Lower leg skin (tissue), 4 donors: ENCODE measurements around the gene ADGRL3. TPM values are rescaled to one million over a fixed set of nuclear protein-coding genes. Genes with fewer than 3 reads are reported as not detected.

Experiments used
- DNase-seq, 2 donors: peaks; one replicate each; pipeline ENCODE4 v3.0.0-alpha.2; 2019; ENCODE audit warnings: low spot score in 2 of 2
- H3K4me3 ChIP-seq: fragments of 200-600 bp; sonication (generic); 2 replicates; pipeline ENCODE4 v1.5.1; 2017; ENCODE audit warnings: mild to moderate bottlenecking, low read depth; ENCODE audit not compliant: poor library complexity, severe bottlenecking
- CTCF ChIP-seq, 3 donors: fragments of 450-650 bp; IDR thresholded peaks; one replicate each; pipeline ENCODE4 v1.5.1; 2016; ENCODE audit warnings: antibody characterized with exemption in 3 of 3, mild to moderate bottlenecking in 3 of 3, moderate library complexity in 2 of 3
- POLR2A ChIP-seq, 2 donors: fragments of 450-650 bp; IDR thresholded peaks; one replicate each; pipeline ENCODE4 v1.6.1; 2016 to 2017; ENCODE audit warnings: antibody characterized with exemption in 2 of 2, mild to moderate bottlenecking in 1 of 2, moderate library complexity in 1 of 2
- WGBS, 2 donors: methylation state at CpG; one replicate each; pipeline ENCODE4 v1.1.5; 2018; 5-methylcytosine and 5-hydroxymethylcytosine counted together
- intact Hi-C: fragments of 100-400 bp; cut with DNase I; formaldehyde crosslinking; loops from one replicate; pipeline ENCODE4 v1.15.0; 2023; ENCODE audit warnings: low total_unique reads
- total RNA-seq, 4 donors: library from RNA; depleted of rRNA; stranded (reverse); fragments of >200 nt; gene quantifications; one replicate each; pipeline ENCODE4 v1.1.0, GENCODE V29; 2016

ADGRL3 gene
- total RNA-seq, 4 donors from 2014 or later, result 1.8 to 21.2 (median 8.2) TPM

GRCh38 chr4:61427099-61427817 is 227.1 kb downstream of the ADGRL3 start:
- WGBS, 2 donors, result 80 to 86% methylated on average over 10 to 11 of the region's 11 CpGs
- intact Hi-C loops, result no loop called here
- DNase-seq, result no peak
- no peak overlapping the region for H3K4me3 ChIP-seq
- TF ChIP-seq CTCF (IDR thresholded peaks at IDR 0.05) (no peak), POLR2A (IDR thresholded peaks at IDR 0.05) (no peak)

- intact Hi-C loops, result no loop called here
- DNase-seq, result no peak
- TF ChIP-seq CTCF (IDR thresholded peaks at IDR 0.05) (no peak), POLR2A (IDR thresholded peaks at IDR 0.05) (no peak)
- no peak overlapping the region for H3K4me3 ChIP-seq
- 83 to 87% methylated on average over 12 of the region's 12 CpGs for WGBS, 2 donors
Observed at GRCh38 chr4:61427818-61428495, 227.8 kb downstream of the ADGRL3 start.

- intact Hi-C loops, result no loop called here
- no peak for TF ChIP-seq POLR2A (IDR thresholded peaks at IDR 0.05)
- TF ChIP-seq CTCF (IDR thresholded peaks at IDR 0.05), result no peak
- DNase-seq, result no peak
- H3K4me3 ChIP-seq, result no peak overlapping the region
Observed at GRCh38 chr4:61428950-61429349, 228.8 kb downstream of the ADGRL3 start.

GRCh38 chr4:61431131-61431530 is 231.0 kb downstream of the ADGRL3 start:
- H3K4me3 ChIP-seq, result no peak overlapping the region
- 91 to 92% methylated on average over 5 of the region's 5 CpGs for WGBS, 2 donors
- no peak for DNase-seq
- TF ChIP-seq CTCF (IDR thresholded peaks at IDR 0.05), result no peak
- TF ChIP-seq POLR2A (IDR thresholded peaks at IDR 0.05), result no peak
- intact Hi-C loops, result no loop called here

GRCh38 chr4:61437923-61438322 is 237.8 kb downstream of the ADGRL3 start:
- TF ChIP-seq POLR2A (IDR thresholded peaks at IDR 0.05) (no peak), CTCF (IDR thresholded peaks at IDR 0.05) (no peak)
- DNase-seq, result no peak
- intact Hi-C loops, result no loop called here
- no peak overlapping the region for H3K4me3 ChIP-seq
